Upper lobe of left lung (tissue), 6 donors: ENCODE measurements around the gene SPANXD. TPM values are rescaled to one million over a fixed set of nuclear protein-coding genes. Genes with fewer than 3 reads are reported as not detected.
A peak's percentile ranks its signal among the peaks of the same experiment; 100 is the strongest.

Experiments used
- ATAC-seq, 2 donors: fragments of 200-7000 bp; cut with Tn5 transposase; one replicate each; pipeline ENCODE4 v1.9.1; 2022; ENCODE audit warnings: mild to moderate bottlenecking in 2 of 2, moderate library complexity in 2 of 2; ENCODE audit not compliant: low FRiP score in 2 of 2
- DNase-seq, 2 donors: peaks; one replicate each; pipeline ENCODE4 v3.0.0-alpha.2; 2019 to 2020
- H3K27ac ChIP-seq, 4 donors: fragments of 200-600 bp; sonication (generic); one replicate each; pipeline ENCODE4 v1.5.1; 2016 to 2019
- H3K27me3 ChIP-seq, 4 donors: fragments of 200-600 bp; sonication (generic); one replicate each; pipeline ENCODE4 v1.5.1; 2017 to 2019
- H3K36me3 ChIP-seq, 4 donors: fragments of 200-600 bp; sonication (generic); one replicate each; pipeline ENCODE4 v1.5.1; 2016 to 2019
- H3K4me1 ChIP-seq, 4 donors: fragments of 200-600 bp; sonication (generic); one replicate each; pipeline ENCODE4 v1.5.1; 2018 to 2019
- H3K4me3 ChIP-seq, 4 donors: fragments of 200-600 bp; sonication (generic); one replicate each; pipeline ENCODE4 v1.5.1; 2017 to 2019; ENCODE audit warnings: mild to moderate bottlenecking in 2 of 4, moderate library complexity in 1 of 4
- H3K9me3 ChIP-seq, 4 donors: fragments of 200-600 bp; sonication (generic); one replicate each; pipeline ENCODE4 v1.5.1; 2018 to 2019
- CTCF ChIP-seq, 6 experiments: fragments of 450-650 bp in 4 of 6; fragments of 200-600 bp in 2 of 6; sonication (generic) in 2 of 6; IDR thresholded peaks; one replicate each; pipeline ENCODE4 v1.5.1; 2016 to 2019; ENCODE audit warnings: antibody characterized with exemption in 6 of 6
- EP300 ChIP-seq, 4 donors: sonication (generic); formaldehyde crosslinking; IDR thresholded peaks; one replicate each; pipeline ENCODE4 v1.5.1; 2017; ENCODE audit warnings: antibody characterized with exemption in 4 of 4, control low read depth in 2 of 4
- POLR2A ChIP-seq, 4 donors: fragments of 450-650 bp; IDR thresholded peaks; one replicate each; pipeline ENCODE4 v1.5.1; 2016 to 2017; ENCODE audit warnings: antibody characterized with exemption in 4 of 4, mild to moderate bottlenecking in 2 of 4
- POLR2AphosphoS5 ChIP-seq, 2 donors: sonication (generic); formaldehyde crosslinking; IDR thresholded peaks; one replicate each; pipeline ENCODE4 v1.5.1; 2017; ENCODE audit warnings: antibody characterized with exemption in 2 of 2
- WGBS, 2 donors: methylation state at CpG; one replicate each; pipeline ENCODE4 v1.1.5; 2017 to 2018; 5-methylcytosine and 5-hydroxymethylcytosine counted together
- total RNA-seq, 6 donors: library from RNA; depleted of rRNA in 4 of 6; stranded (reverse); fragments of >200 nt in 4 of 6; gene quantifications; one replicate each; pipeline versions ENCODE4 v1.1.0 to v1.2.1, GENCODE V29; 2016 to 2021
- donor health status: DM: no; HTN: no; CAD: no; lungs with moderate emphysema.
- donor health status: DM: no; HTN: yes; CAD: no; lungs with severe emphysema.

The SPANXD gene
- total RNA-seq, 6 donors from 2014 or later: not detected

GRCh38 chrX:141714680-141715079 is 16.1 kb upstream of the SPANXD start:
- Histone ChIP-seq H3K36me3 (no peaks in the 10 kb centered on the region), H3K9me3 (peaks cover 0 to 3% (median 0%) of the 10 kb centered on the region in 4 donors), H3K27ac (no peak overlapping the region), H3K27me3 (no peaks in the 10 kb centered on the region), H3K4me1 (no peaks in the 10 kb centered on the region), H3K4me3 (no peak overlapping the region)
- DNase-seq (no peak), ATAC-seq (no peak)
- WGBS, 2 donors: 47 to 56% methylated on average over 3 of the region's 3 CpGs
- TF ChIP-seq CTCF (IDR thresholded peaks at IDR 0.05) (no peak), POLR2AphosphoS5 (IDR thresholded peaks at IDR 0.05) (no peak), POLR2A (IDR thresholded peaks at IDR 0.05) (no peak), EP300 (IDR thresholded peaks at IDR 0.05) (no peak)

DNA sequence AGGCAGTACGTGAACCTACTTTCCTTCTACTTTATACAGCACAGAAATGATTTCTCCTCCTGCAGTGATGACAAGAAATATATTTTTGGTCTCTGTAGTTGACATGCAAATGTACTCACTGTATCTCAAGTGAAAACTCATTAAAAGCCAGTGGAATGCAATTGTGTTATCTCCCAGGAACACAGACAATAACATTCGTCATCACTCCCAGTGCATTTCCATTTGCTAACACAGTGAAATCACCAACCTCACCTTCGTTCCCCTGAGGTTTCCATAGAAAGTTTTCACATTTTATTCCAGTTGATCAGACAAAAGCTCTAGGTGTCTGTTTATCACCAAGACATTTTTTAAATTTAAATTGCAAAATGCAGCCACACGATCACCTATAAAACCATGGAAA is 2.5 kb upstream of the SPANXD start:
- no peak for DNase-seq
- Histone ChIP-seq H3K27ac (no peak overlapping the region), H3K4me3 (no peak overlapping the region), H3K4me1 (no peaks in the 10 kb centered on the region), H3K9me3 (no peaks in the 10 kb centered on the region), H3K27me3 (no peaks in the 10 kb centered on the region), H3K36me3 (no peaks in the 10 kb centered on the region)
- TF ChIP-seq POLR2A (IDR thresholded peaks at IDR 0.05): no peak
- TF ChIP-seq CTCF (IDR thresholded peaks at IDR 0.05): no peak
- TF ChIP-seq EP300 (IDR thresholded peaks at IDR 0.05): no peak
- no peak for TF ChIP-seq POLR2AphosphoS5 (IDR thresholded peaks at IDR 0.05)
- ATAC-seq: no peak
- 65 to 72% methylated on average over 4 of the region's 4 CpGs for WGBS, 2 donors

DNA sequence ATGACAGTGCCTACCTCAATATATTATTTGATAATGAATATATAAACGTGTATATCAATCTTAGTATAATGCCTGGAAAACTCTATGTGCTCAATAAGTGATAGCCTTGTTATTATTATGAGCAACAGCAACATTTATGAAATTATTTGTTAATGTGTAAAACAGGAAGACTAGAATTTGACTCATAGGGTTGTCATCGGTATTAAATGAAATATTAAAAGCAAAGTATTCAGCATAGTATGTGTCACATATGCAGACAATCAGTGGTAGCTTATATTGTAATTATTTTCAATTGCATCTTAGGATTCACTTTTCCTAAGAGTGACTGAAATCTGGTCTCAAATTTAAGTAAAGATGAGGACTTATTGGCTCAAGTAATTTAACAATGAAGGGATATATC is 24.6 kb downstream of the SPANXD start:
- Histone ChIP-seq H3K27me3 (no peaks in the 10 kb centered on the region), H3K27ac (no peak overlapping the region), H3K4me3 (no peak overlapping the region), H3K36me3 (no peaks in the 10 kb centered on the region), H3K9me3 (no peaks in the 10 kb centered on the region), H3K4me1 (no peaks in the 10 kb centered on the region)
- DNase-seq: no peak
- no peak for ATAC-seq
- TF ChIP-seq EP300 (IDR thresholded peaks at IDR 0.05): no peak
- TF ChIP-seq CTCF (IDR thresholded peaks at IDR 0.05): no peak
- no peak for TF ChIP-seq POLR2A (IDR thresholded peaks at IDR 0.05)
- no peak for TF ChIP-seq POLR2AphosphoS5 (IDR thresholded peaks at IDR 0.05)
- 63 to 82% methylated on average over 2 of the region's 2 CpGs for WGBS, 2 donors

DNA sequence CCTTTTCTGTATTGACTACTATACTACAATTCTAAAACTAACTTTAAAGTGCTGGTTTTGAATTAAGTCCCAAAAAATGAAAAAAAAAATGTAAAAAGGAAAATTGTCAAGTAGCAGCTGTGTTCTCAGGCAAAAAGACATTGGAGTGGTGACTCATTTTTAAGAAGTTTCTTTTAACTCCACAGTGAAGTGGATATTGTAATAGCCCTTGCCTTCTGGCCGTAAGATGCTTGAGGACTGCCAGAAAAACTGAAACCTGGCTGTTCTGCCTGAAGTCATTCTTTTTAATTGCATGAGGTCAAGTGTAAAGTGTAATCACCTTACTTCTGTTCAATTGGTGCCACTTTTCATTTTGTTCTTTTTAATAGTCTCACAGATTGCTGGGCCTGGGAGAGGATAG is 28.9 kb downstream of the SPANXD start:
- H3K36me3 ChIP-seq: no peaks in the 10 kb centered on the region
- H3K4me3 ChIP-seq: no peak overlapping the region
- TF ChIP-seq POLR2AphosphoS5 (IDR thresholded peaks at IDR 0.05) (no peak), EP300 (IDR thresholded peaks at IDR 0.05) (peak in 1 of 4 donors; percentile 7)
- H3K27me3 ChIP-seq: no peaks in the 10 kb centered on the region
- H3K4me1 ChIP-seq: no peaks in the 10 kb centered on the region
- WGBS, 2 donors: 33 to 48% methylated on average over 1 of the region's 1 CpG
- no peak overlapping the region for H3K27ac ChIP-seq
- no peak for ATAC-seq
- peak in 1 of 2 donors; percentile 35 for DNase-seq
- H3K9me3 ChIP-seq: no peaks in the 10 kb centered on the region

DNA sequence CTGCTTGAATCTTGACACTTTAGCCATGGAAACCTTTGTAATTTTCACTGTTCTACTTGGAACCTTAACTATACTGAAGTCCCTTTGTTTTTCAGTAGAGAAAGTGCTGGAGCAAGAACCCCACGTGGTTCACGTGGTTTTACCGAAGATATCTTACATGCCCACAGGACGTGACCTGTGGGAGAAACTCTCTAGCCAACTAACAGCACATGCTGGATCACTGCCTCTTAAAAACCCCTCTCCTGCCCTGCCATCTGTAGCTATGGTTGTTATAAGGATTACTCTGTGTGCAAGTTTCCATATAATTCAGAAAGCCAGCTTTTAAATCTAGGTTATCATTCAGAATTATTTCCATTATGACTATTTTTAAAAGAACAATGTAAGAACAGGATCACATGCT is 30.2 kb downstream of the SPANXD start:
- ATAC-seq (no peak), DNase-seq (no peak)
- Histone ChIP-seq H3K4me1 (no peaks in the 10 kb centered on the region), H3K27me3 (no peaks in the 10 kb centered on the region), H3K27ac (no peak overlapping the region), H3K36me3 (no peaks in the 10 kb centered on the region), H3K4me3 (no peak overlapping the region), H3K9me3 (no peaks in the 10 kb centered on the region)
- 46 to 62% methylated on average over 4 of the region's 4 CpGs for WGBS, 2 donors
- TF ChIP-seq EP300 (IDR thresholded peaks at IDR 0.05) (no peak), POLR2A (IDR thresholded peaks at IDR 0.05) (no peak), CTCF (IDR thresholded peaks at IDR 0.05) (no peak), POLR2AphosphoS5 (IDR thresholded peaks at IDR 0.05) (no peak)
